Measurements from ENCODE around the gene SCARB2. TPM values are rescaled to one million over a fixed set of nuclear protein-coding genes. Genes with fewer than 3 reads are reported as not detected.
A peak's percentile ranks its signal among the peaks of the same experiment; 100 is the strongest.

Gene SCARB2
- total and polyA plus RNA-seq, 7 donors, result 29.4 to 160 (median 119) TPM

- no peak for DNase-seq
- 45 to 59% methylated on average over 7 of the region's 7 CpGs for WGBS, 2 donors
These were observed 5.9 kb upstream of the SCARB2 start for GRCh38 chr4:76219299-76220055.

DNA sequence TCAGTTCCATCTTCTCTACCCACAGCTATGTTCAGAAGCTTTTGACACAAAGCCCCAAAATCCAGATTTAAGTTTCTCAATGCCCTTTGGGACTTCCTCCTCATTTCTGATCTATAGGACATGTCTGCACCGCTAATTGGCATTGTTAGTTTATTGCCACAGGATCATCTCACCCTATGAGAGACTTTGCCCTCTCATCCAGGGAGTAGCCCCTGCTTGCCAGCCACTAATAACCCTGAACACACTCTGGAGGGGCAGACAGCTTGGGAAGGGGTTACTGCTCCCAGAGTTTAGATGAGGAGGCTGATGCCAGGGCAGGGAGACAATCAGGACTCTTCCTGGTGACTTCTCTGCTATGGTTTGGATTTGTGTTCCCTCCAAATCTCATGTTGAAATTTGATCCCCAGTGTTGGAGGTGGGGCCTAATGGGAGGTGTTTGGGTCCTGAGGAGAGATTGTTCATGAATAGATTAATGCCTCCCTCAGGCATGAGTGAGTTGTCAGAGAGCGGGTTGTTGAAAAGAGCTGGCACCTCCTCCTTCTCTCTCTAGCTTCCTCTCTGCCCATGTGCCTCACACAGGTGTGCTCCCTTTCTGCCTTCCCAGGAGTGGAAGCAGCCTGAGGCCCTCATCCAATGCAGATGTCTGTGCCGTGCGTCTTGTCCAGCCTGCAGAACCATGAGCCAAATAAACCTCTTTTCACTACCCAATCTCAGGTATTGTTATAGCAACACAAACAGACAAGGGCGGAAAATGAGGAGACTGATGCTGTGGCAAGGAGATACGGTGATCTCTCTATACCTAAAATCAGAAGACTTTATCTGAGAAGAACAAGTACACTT, 3.6 kb upstream of the SCARB2 start:
- Histone ChIP-seq H3K27me3 (no peaks in the 10 kb centered on the region), H3K9me3 (no peaks in the 10 kb centered on the region), H3K4me1 (peaks cover 0 to 21% (median 15%) of the 10 kb centered on the region in 4 donors), H3K27ac (no peak overlapping the region), H3K4me3 (no peak overlapping the region), H3K36me3 (no peaks in the 10 kb centered on the region)
- DNase-seq, result no peak
- 79 to 90% methylated on average over 6 of the region's 6 CpGs for WGBS, 2 donors
- TF ChIP-seq CTCF (IDR thresholded peaks at IDR 0.05) (no peak), EP300 (IDR thresholded peaks at IDR 0.05) (no peak), POLR2AphosphoS5 (IDR thresholded peaks at IDR 0.05) (no peak), POLR2A (IDR thresholded peaks at IDR 0.05) (no peak)
- intact Hi-C loops (cut with DNase I), result loop anchor here (10.0 kb wide), 2 partner anchors 528 to 858 kb away; partner anchors contain the start of gene CCNI

More at GRCh38 chr4:76219299-76220055, 5.9 kb upstream of the SCARB2 start:
- H3K36me3 ChIP-seq, result no peaks in the 10 kb centered on the region
- H3K9me3 ChIP-seq, result no peaks in the 10 kb centered on the region
- H3K4me1 ChIP-seq, result peaks cover 0 to 9% (median 5%) of the 10 kb centered on the region in 4 donors
- H3K27me3 ChIP-seq, result no peaks in the 10 kb centered on the region
- TF ChIP-seq POLR2A (IDR thresholded peaks at IDR 0.05) (no peak), EP300 (IDR thresholded peaks at IDR 0.05) (no peak), CTCF (IDR thresholded peaks at IDR 0.05) (no peak), POLR2AphosphoS5 (IDR thresholded peaks at IDR 0.05) (peak; percentile 29 to 58 (median 47))
- no peak overlapping the region for H3K4me3 ChIP-seq
- intact Hi-C loops (cut with DNase I), result loop anchor here (10.0 kb wide), 2 partner anchors 525 to 855 kb away; partner anchors contain the start of gene CCNI
- H3K27ac ChIP-seq, result no peak overlapping the region

- Histone ChIP-seq H3K27me3 (no peaks in the 10 kb centered on the region), H3K36me3 (no peaks in the 10 kb centered on the region), H3K27ac (no peak overlapping the region), H3K9me3 (no peaks in the 10 kb centered on the region), H3K4me1 (peaks cover 0 to 28% (median 22%) of the 10 kb centered on the region in 4 donors), H3K4me3 (no peak overlapping the region)
- intact Hi-C loops (cut with DNase I), result loop anchor here (10.0 kb wide), 2 partner anchors 528 to 858 kb away; partner anchors contain the start of gene CCNI
- no peak for DNase-seq
- TF ChIP-seq POLR2A (IDR thresholded peaks at IDR 0.05) (no peak), CTCF (IDR thresholded peaks at IDR 0.05) (no peak), EP300 (IDR thresholded peaks at IDR 0.05) (no peak), POLR2AphosphoS5 (IDR thresholded peaks at IDR 0.05) (no peak)
- 86 to 88% methylated on average over 2 of the region's 2 CpGs for WGBS, 2 donors
These were observed 2.9 kb upstream of the SCARB2 start for GRCh38 chr4:76216524-76216923.

GRCh38 chr4:76215077-76215476, 1.5 kb upstream of the SCARB2 start:
- H3K4me1 ChIP-seq, result peaks cover 0 to 42% (median 36%) of the 10 kb centered on the region in 4 donors
- H3K4me3 ChIP-seq, result no peak overlapping the region
- H3K27ac ChIP-seq, result peak overlapping the region in 3 of 4 donors; percentile 93 to 99 (median 94)
- DNase-seq, result no peak
- no peaks in the 10 kb centered on the region for H3K27me3 ChIP-seq
- 98% methylated on average over 3 of the region's 3 CpGs for WGBS, 2 donors
- intact Hi-C loops (cut with DNase I), result loop anchor here (10.0 kb wide), 2 partner anchors 530 to 860 kb away; partner anchors contain the start of gene CCNI
- no peaks in the 10 kb centered on the region for H3K9me3 ChIP-seq
- no peaks in the 10 kb centered on the region for H3K36me3 ChIP-seq
- TF ChIP-seq CTCF (IDR thresholded peaks at IDR 0.05) (no peak), POLR2AphosphoS5 (IDR thresholded peaks at IDR 0.05) (no peak), POLR2A (IDR thresholded peaks at IDR 0.05) (no peak)

Data from sigmoid colon (tissue), 7 donors.